Adrenal gland (tissue), 5 donors: ENCODE measurements around the gene PDLIM5.

Experiments used
- CTCF ChIP-seq, 6 experiments: fragments of 450-650 bp in 4 of 6; fragments of 200-600 bp in 2 of 6; sonication (generic) in 1 of 6; IDR thresholded peaks; 1 replicate in 5 of 6; 2 replicates in 1 of 6; pipeline versions ENCODE4 v1.5.1 to v1.8.0; 2016 to 2021; ENCODE audit warnings: antibody characterized with exemption in 6 of 6, mild to moderate bottlenecking in 2 of 6, moderate library complexity in 1 of 6
- POLR2A ChIP-seq, 2 donors: fragments of 450-650 bp; IDR thresholded peaks; one replicate each; pipeline ENCODE4 v1.6.1; 2017; ENCODE audit warnings: antibody characterized with exemption in 2 of 2, mild to moderate bottlenecking in 2 of 2, moderate library complexity in 1 of 2
- donor health status: DM: no; HTN: no; CAD: no.

- no peak for TF ChIP-seq CTCF (IDR thresholded peaks at IDR 0.05)
- TF ChIP-seq POLR2A (IDR thresholded peaks at IDR 0.05) = no peak
These were observed 227.2 kb downstream of the PDLIM5 start for GRCh38 chr4:94678896-94679295.
